ENCODE measurements around the gene NEMP2. TPM values are rescaled to one million over a fixed set of nuclear protein-coding genes. Genes with fewer than 3 reads are reported as not detected.

The NEMP2 gene, protein sequence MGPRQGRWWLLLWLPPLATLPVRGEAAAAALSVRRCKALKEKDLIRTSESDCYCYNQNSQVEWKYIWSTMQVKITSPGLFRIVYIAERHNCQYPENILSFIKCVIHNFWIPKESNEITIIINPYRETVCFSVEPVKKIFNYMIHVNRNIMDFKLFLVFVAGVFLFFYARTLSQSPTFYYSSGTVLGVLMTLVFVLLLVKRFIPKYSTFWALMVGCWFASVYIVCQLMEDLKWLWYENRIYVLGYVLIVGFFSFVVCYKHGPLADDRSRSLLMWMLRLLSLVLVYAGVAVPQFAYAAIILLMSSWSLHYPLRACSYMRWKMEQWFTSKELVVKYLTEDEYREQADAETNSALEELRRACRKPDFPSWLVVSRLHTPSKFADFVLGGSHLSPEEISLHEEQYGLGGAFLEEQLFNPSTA
- total RNA-seq, result 9.5 TPM
- long read RNA-seq, full-length matches to known transcripts, result 3 of 12 reads
- long read RNA-seq, partial matches to known transcripts, result 0 of 12 reads
- long read RNA-seq, other reads (novel, unspliced or antisense), result 9 of 12 reads

DNA sequence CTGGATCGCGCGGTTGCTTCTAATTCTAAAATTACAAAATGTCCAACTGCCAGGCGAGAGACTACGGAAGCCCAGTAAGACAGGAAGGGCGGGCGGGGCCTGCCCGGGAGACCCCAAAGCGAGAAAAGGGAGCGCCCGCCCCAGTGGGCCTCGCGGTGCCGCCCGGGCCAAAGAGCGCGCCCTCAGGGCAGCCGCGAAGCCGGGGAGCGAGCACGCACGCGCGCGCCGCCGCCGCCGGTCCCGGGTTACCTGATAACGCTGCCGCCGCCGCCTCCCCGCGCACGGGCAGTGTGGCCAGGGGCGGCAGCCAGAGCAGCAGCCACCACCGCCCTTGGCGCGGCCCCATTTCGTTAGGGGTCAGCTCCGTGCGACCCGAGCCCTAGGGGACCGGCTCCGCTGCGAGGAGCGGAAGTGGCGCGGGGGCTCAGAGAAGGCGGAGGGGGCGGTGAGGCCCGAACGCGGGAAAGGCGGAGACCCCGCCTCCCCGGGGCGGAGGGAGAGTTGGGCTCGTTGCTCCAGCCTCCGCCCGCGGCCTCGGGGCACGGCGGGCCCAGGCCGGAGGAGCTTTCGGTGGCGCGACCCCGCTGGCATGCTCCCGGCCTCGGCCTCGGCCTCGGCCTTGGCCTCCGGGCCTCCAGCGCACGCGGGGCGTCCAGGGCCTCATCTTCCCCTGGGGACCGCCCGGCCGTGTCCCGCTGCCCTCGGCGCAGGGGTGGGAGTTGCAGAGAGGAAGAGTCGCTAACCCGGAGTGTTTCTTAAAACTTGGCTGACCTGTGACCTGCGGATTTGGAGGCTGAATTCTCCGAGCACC lies at the start of gene NEMP2:
NEMP2 (minus strand) TSS at position 413 of the 811 bp plus-strand sequence; CDS start at position 346, 67 bp downstream.
- Histone ChIP-seq H3K27me3 (ENCODE audit: low read depth) (no peaks in the 10 kb centered on the region), H3K9me3 (peaks cover under 1% of the 10 kb centered on the region), H3K4me1 (peaks cover 21% of the 10 kb centered on the region), H3K36me3 (no peaks in the 10 kb centered on the region), H3K4me3 (peak within 1 kb of the TSS; percentile 82), H3K27ac (peak within 1 kb of the TSS; percentile 97)
- TF ChIP-seq, protein P1, sequence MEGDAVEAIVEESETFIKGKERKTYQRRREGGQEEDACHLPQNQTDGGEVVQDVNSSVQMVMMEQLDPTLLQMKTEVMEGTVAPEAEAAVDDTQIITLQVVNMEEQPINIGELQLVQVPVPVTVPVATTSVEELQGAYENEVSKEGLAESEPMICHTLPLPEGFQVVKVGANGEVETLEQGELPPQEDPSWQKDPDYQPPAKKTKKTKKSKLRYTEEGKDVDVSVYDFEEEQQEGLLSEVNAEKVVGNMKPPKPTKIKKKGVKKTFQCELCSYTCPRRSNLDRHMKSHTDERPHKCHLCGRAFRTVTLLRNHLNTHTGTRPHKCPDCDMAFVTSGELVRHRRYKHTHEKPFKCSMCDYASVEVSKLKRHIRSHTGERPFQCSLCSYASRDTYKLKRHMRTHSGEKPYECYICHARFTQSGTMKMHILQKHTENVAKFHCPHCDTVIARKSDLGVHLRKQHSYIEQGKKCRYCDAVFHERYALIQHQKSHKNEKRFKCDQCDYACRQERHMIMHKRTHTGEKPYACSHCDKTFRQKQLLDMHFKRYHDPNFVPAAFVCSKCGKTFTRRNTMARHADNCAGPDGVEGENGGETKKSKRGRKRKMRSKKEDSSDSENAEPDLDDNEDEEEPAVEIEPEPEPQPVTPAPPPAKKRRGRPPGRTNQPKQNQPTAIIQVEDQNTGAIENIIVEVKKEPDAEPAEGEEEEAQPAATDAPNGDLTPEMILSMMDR (IDR thresholded peaks at IDR 0.05), result no peak
- peak; percentile 95 to 97 for ATAC-seq
- intact Hi-C loops (cut with DNase I), result no loop called here
- DNase-seq, result peak; percentile 91

DNA sequence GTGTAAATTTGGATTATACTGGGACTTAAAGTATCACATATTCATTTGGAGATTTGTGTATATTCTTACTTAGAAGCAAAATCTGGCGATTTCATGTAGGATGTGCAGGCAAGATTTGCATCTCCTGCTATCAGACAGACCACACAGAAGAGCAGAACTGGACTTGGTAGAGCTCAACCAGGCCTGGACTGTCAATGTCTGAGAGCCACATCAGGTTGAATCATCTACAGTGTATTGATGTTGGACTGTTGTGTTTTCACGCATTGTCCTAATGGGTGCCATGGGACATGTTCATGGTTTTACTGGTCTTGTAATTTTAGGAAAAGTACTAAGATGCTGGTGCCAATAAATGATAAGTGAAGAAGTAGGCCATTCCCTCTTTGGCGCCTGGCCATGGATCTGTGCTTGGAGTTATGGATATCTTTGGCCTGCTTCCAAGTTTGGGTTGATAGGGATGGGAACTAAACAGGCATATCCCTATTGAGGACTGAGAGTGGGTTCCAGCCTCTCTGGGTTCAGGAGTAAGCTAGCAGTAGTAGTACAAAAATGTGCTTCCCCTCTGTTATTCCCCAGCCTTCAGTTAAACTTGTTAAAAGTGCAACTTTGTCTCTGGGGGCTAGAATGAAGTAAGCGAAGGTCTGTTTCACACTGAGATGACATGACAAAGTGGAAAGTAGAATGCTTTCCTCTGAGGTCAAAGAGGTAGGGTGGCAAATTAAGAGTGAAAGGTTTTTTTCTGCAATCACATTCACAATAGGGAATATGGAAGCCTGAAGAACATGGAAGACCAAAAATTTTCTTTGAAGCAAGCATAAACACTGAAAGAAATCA lies 49.2 kb upstream of the NEMP2 start:
- no peaks in the 10 kb centered on the region for H3K9me3 ChIP-seq
- H3K27ac ChIP-seq, result no peak overlapping the region
- ATAC-seq (no peak), DNase-seq (no peak)
- TF ChIP-seq, protein P1 (IDR thresholded peaks at IDR 0.05), result no peak
- H3K27me3 ChIP-seq (ENCODE audit: low read depth), result no peaks in the 10 kb centered on the region
- H3K4me1 ChIP-seq, result peaks cover 11% of the 10 kb centered on the region
- H3K36me3 ChIP-seq, result no peaks in the 10 kb centered on the region
- intact Hi-C loops (cut with DNase I), result no loop called here
- H3K4me3 ChIP-seq, result no peak overlapping the region

DNA sequence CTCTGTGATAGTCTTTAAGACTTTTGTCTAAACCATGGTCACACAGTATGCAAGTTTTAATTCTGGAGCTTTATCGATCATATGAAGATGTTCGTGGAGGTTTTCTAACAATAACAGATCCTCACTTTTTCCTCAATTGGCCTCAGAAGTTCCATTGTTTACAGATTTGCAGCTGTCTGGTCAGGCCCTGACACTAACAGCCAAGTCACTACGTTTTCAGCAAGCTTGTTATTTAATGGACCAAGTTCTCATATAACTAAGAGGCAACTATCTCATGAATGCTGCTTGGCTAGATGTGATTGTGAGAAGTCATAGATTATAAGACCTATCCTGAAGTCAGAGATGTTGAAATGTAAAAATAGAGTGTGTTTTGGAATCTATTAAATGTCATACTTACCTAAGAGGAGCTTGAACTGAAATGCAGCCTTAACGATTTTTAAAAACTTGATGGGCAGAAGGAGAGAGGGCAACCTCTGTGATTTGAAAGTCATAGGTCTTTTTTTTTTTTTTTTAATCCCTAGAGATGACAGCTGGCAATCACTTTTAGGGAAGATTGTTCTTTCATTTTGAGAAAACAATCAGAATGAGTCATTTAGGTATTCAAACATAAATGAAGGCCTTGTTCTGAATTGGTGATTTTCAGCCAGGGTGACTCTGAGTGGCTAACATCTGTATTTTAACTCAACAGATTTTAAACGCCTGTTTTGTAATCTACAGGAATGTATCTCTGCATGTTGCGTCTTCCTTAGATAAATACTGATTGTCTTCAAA lies 48.4 kb upstream of the NEMP2 start:
- intact Hi-C loops (cut with DNase I), result no loop called here
- TF ChIP-seq, protein P1 (IDR thresholded peaks at IDR 0.05), result no peak

DNA sequence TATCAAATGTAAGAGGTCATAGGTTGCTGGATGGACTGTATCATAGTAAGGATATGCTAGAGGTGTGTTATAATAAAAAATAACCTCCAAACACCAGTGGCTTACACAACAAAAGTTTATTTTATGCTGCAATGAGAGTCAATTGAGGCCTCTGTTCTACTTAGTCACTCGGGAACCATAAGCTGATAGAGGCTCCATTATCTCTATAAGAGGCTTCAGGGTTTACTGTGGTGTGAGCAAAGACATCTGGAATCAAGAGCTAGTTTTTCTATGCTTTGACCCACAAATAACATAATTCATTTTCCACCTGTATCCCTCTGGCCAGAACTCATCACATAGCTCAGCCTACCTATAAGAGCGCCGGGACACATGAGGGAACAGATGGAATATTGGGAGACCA lies 47.5 kb upstream of the NEMP2 start:
- intact Hi-C loops (cut with DNase I), result no loop called here
- Histone ChIP-seq H3K9me3 (no peaks in the 10 kb centered on the region), H3K4me3 (no peak overlapping the region), H3K4me1 (peaks cover 18% of the 10 kb centered on the region), H3K27me3 (ENCODE audit: low read depth) (no peaks in the 10 kb centered on the region), H3K36me3 (no peaks in the 10 kb centered on the region), H3K27ac (no peak overlapping the region)
- TF ChIP-seq, protein P1 (IDR thresholded peaks at IDR 0.05), result no peak
- DNase-seq (no peak), ATAC-seq (no peak)

More for the DNA sequence above, 48.4 kb upstream of the NEMP2 start:
- H3K27me3 ChIP-seq (ENCODE audit: low read depth), result no peaks in the 10 kb centered on the region
- no peak overlapping the region for H3K27ac ChIP-seq
- no peaks in the 10 kb centered on the region for H3K9me3 ChIP-seq
- no peak overlapping the region for H3K4me3 ChIP-seq
- H3K36me3 ChIP-seq, result no peaks in the 10 kb centered on the region
- no peak for ATAC-seq
- peaks cover 18% of the 10 kb centered on the region for H3K4me1 ChIP-seq
- no peak for DNase-seq
